ENCODE measurements around the gene ALK. TPM values are rescaled to one million over a fixed set of nuclear protein-coding genes. Genes with fewer than 3 reads are reported as not detected.

The ALK gene
- polyA plus RNA-seq, 3 donors = not detected

DNA sequence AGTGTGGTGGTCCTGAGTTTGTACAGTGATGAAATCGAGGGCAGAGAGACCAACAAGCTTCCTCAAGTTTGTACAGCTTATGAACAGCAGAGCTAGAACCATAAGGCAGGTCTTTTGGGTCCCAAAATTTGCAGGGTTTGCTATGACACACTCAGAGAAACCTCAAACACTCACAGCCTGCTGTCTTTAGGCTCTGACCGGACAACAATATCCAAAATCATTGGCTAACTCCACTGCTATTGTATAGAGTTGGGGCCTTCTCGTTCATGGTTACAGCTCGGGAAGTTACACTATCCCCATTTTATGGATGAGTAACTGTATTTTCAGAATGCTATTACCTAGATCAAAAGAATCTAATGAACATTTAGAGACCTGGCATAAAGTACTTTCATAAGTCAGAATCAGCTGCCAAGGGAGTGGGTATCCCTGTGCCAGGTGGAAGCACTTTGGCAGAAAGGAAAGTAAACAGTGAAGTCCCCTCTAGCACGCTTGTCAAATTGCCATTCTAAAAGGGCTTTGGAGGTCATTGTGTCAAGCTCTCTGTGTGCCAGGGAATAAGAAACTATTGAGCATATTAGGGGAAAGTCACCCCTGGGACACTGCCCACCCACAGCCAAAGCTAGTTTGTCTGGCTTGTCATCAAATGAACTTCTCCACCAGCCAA, 331.8 kb downstream of the ALK start:
- Histone ChIP-seq H3K27ac (ENCODE audit: low read depth in 1 of 2, low read length in 2 of 2) (no peak overlapping the region), H3K4me2 (replicated peaks; ENCODE audit: extremely low read depth, low read length, poor library complexity, severe bottlenecking) (no peak overlapping the region), H3K9me3 (replicated peaks in 1 of 2; ENCODE audit: control insufficient read depth in 1 of 2, insufficient read depth in 1 of 2, low read length in 2 of 2) (no peaks in the 10 kb centered on the region), H4K20me1 (ENCODE audit: insufficient read depth, low read length) (no peaks in the 10 kb centered on the region), H3K36me3 (replicated peaks in 1 of 2; ENCODE audit: control insufficient read depth in 1 of 2, insufficient read depth in 2 of 2, low read length in 2 of 2) (no peaks in the 10 kb centered on the region), H3K27me3 (ENCODE audit: control insufficient read depth in 2 of 2, insufficient read depth in 2 of 2, low read length in 2 of 2) (no peaks in the 10 kb centered on the region), H3K79me2 (ENCODE audit: insufficient read depth, low read length) (no peaks in the 10 kb centered on the region), H2AFZ (ENCODE audit: insufficient read depth, low read depth, low read length, poor library complexity, severe bottlenecking) (no peak overlapping the region), H3K9ac (ENCODE audit: insufficient read depth, low read length, poor library complexity, severe bottlenecking) (no peak overlapping the region), H3K4me1 (ENCODE audit: control insufficient read depth in 1 of 2, insufficient read depth in 2 of 2, low read length in 2 of 2) (no peaks in the 10 kb centered on the region), H3K4me3 (replicated peaks in 1 of 3; ENCODE audit: low read depth in 2 of 3, low read length in 3 of 3) (no peak overlapping the region)
- H3K36me3 Mint-ChIP-seq = no peaks in the 10 kb centered on the region
- 100% methylated on average over 1 of the region's 5 CpGs for WGBS (ENCODE audit: insufficient coverage)
- no peak overlapping the region for H3K4me3 Mint-ChIP-seq
- H3K9me3 Mint-ChIP-seq = peaks cover 0 to 2% (median 0%) of the 10 kb centered on the region in 7 donors
- DNase-seq = no peak
- H3K27me3 Mint-ChIP-seq (ENCODE audit: low read depth in 3 of 3) = peaks cover 1% of the 10 kb centered on the region in 3 donors
- TF ChIP-seq, protein P1, sequence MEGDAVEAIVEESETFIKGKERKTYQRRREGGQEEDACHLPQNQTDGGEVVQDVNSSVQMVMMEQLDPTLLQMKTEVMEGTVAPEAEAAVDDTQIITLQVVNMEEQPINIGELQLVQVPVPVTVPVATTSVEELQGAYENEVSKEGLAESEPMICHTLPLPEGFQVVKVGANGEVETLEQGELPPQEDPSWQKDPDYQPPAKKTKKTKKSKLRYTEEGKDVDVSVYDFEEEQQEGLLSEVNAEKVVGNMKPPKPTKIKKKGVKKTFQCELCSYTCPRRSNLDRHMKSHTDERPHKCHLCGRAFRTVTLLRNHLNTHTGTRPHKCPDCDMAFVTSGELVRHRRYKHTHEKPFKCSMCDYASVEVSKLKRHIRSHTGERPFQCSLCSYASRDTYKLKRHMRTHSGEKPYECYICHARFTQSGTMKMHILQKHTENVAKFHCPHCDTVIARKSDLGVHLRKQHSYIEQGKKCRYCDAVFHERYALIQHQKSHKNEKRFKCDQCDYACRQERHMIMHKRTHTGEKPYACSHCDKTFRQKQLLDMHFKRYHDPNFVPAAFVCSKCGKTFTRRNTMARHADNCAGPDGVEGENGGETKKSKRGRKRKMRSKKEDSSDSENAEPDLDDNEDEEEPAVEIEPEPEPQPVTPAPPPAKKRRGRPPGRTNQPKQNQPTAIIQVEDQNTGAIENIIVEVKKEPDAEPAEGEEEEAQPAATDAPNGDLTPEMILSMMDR (IDR thresholded peaks at IDR 0.05) = no peak
- H3K4me1 Mint-ChIP-seq = no peaks in the 10 kb centered on the region
- H3K27ac Mint-ChIP-seq = no peak overlapping the region
- intact Hi-C loops (cut with micrococcal nuclease) = no loop called here

DNA sequence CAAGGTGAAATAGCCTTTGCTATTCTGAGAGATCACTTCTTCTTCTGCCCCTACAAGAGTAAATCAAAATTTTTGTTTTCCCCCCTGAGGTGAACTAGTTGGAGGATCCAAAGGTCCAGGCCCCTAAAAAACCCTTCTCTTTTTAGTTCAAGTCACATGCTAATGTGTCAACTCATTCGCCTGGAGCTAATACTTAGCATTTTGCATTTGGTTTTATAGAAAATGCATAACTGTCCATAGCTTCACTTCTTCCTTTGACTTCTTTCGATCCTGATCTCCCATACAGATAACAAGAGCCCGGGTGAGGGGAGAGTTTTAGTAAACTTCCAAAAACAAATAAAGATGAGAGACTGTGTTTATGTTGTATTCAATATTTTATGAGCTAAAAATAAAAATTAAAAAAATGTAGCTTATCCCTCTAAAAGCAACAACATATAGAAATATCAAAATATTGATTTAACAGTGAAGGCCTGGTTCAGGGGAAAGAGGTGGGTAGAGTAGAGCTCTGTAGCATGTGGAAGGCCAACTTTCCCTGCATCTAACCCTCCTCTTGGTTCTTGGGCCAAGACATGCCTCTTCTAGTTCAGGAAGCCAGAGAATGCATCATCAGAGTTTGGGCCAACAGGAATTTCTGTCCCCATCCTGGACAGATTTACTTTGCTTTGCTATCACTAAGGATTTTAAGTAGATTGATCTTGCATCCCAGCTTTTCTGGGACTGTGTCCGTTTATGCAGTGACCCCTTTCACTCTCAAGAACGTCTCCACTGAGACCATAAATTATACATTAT, 333.8 kb downstream of the ALK start:
- H3K27ac Mint-ChIP-seq = no peak overlapping the region
- no peaks in the 10 kb centered on the region for H3K4me1 Mint-ChIP-seq
- TF ChIP-seq, protein P1 (IDR thresholded peaks at IDR 0.05) = no peak
- no peaks in the 10 kb centered on the region for H3K36me3 ChIP-seq (replicated peaks in 1 of 2; ENCODE audit: control insufficient read depth in 1 of 2, insufficient read depth in 2 of 2, low read length in 2 of 2)
- no peak for DNase-seq
- H3K9me3 ChIP-seq (replicated peaks in 1 of 2; ENCODE audit: control insufficient read depth in 1 of 2, insufficient read depth in 1 of 2, low read length in 2 of 2) = no peaks in the 10 kb centered on the region
- H3K9ac ChIP-seq (ENCODE audit: insufficient read depth, low read length, poor library complexity, severe bottlenecking) = no peak overlapping the region
- peaks cover 0 to 2% (median 0%) of the 10 kb centered on the region in 7 donors for H3K9me3 Mint-ChIP-seq
- H2AFZ ChIP-seq (ENCODE audit: insufficient read depth, low read depth, low read length, poor library complexity, severe bottlenecking) = no peak overlapping the region
- no peak overlapping the region for H3K4me2 ChIP-seq (replicated peaks; ENCODE audit: extremely low read depth, low read length, poor library complexity, severe bottlenecking)
- H3K36me3 Mint-ChIP-seq = no peaks in the 10 kb centered on the region
- H3K4me3 ChIP-seq (replicated peaks in 1 of 3; ENCODE audit: low read depth in 2 of 3, low read length in 3 of 3) = no peak overlapping the region
- no peak overlapping the region for H3K27ac ChIP-seq (ENCODE audit: low read depth in 1 of 2, low read length in 2 of 2)
- no peaks in the 10 kb centered on the region for H3K27me3 ChIP-seq (ENCODE audit: control insufficient read depth in 2 of 2, insufficient read depth in 2 of 2, low read length in 2 of 2)
- no peaks in the 10 kb centered on the region for H3K4me1 ChIP-seq (ENCODE audit: control insufficient read depth in 1 of 2, insufficient read depth in 2 of 2, low read length in 2 of 2)
- no peak overlapping the region for H3K4me3 Mint-ChIP-seq
- intact Hi-C loops (cut with micrococcal nuclease) = no loop called here
- WGBS (ENCODE audit: insufficient coverage) = no CpG with 5 or more reads among the region's 5 CpGs
- H3K27me3 Mint-ChIP-seq (ENCODE audit: low read depth in 3 of 3) = peaks cover 1 to 3% (median 2%) of the 10 kb centered on the region in 3 donors
- no peaks in the 10 kb centered on the region for H4K20me1 ChIP-seq (ENCODE audit: insufficient read depth, low read length)
- H3K79me2 ChIP-seq (ENCODE audit: insufficient read depth, low read length) = no peaks in the 10 kb centered on the region

Data from CD14-positive monocyte (primary cell).